Measurements from ENCODE around the gene BBIP1. TPM values are rescaled to one million over a fixed set of nuclear protein-coding genes. Genes with fewer than 3 reads are reported as not detected.

BBIP1 gene
- total RNA-seq, 1 experiment from 2014 or later = 16.7 TPM

GRCh38 chr10:110857265-110858171, 61.5 kb downstream of the BBIP1 start:
- peak overlapping the region; percentile 54 for H3K4me3 Mint-ChIP-seq (ENCODE audit: unreplicated experiment)
- POLR2A ChIA-PET = interaction anchor here (0.6 to 2.7 kb wide), 7 partner anchors 10 to 61 kb away, joined by 3 to 32 read pairs (median 5); partner anchors contain the start of genes BBIP1, PDCD4 and SHOC2
- CTCF ChIA-PET = interaction anchor here (0.9 to 1.7 kb wide), 9 partner anchors 10 to 111 kb away, joined by 3 to 9 read pairs (median 6); partner anchors contain the start of genes BBIP1, PDCD4 and SHOC2
- no TSS peak for BruUV-seq (replicated peaks)
- no peak overlapping the region for H3K4me3 ChIP-seq (ENCODE audit: low read depth, low read length)
- no peaks in the 10 kb centered on the region for H3K9me3 ChIP-seq
- peaks cover 11% of the 10 kb centered on the region for H3K36me3 Mint-ChIP-seq (ENCODE audit: insufficient read depth, unreplicated experiment)
- no peaks in the 10 kb centered on the region for H3K36me3 ChIP-seq (ENCODE audit: control insufficient read depth, insufficient read depth, low read length)
- H3K9me3 Mint-ChIP-seq (ENCODE audit: unreplicated experiment) = no peaks in the 10 kb centered on the region
- peaks cover 44% of the 10 kb centered on the region for H3K4me1 ChIP-seq
- H3K4me1 Mint-ChIP-seq (ENCODE audit: low read depth, unreplicated experiment) = peaks cover 24% of the 10 kb centered on the region
- no peaks in the 10 kb centered on the region for H3K27me3 Mint-ChIP-seq (ENCODE audit: insufficient read depth, unreplicated experiment)
- intact Hi-C loops (cut with micrococcal nuclease; ENCODE audit: unreplicated experiment) = loop anchor here (1.0 to 5.0 kb wide), 8 partner anchors 14 to 111 kb away; partner anchors contain the start of genes BBIP1, PDCD4 and SHOC2
- peak; percentile 88 to 90 for DNase-seq
- no peak for TF ChIP-seq CTCF (IDR thresholded peaks at IDR 0.05; ENCODE audit: insufficient read depth in 1 of 2, low read depth in 1 of 2, low read length in 1 of 2, severe bottlenecking in 1 of 2, unreplicated experiment in 1 of 2)
- H3K27me3 ChIP-seq (replicated peaks; ENCODE audit: control insufficient read depth, insufficient read depth, low read length) = no peaks in the 10 kb centered on the region
- peak overlapping the region; percentile 65 for H3K27ac Mint-ChIP-seq (ENCODE audit: unreplicated experiment)

- no peaks in the 10 kb centered on the region for H3K27me3 ChIP-seq (replicated peaks; ENCODE audit: control insufficient read depth, insufficient read depth, low read length)
- ChIA-PET CTCF (no interaction called here), POLR2A (interaction anchor here (0.9 kb wide), 1 partner anchor 8 kb away, joined by 3 read pairs; no protein-coding TSS in a partner anchor)
- H3K4me1 ChIP-seq = peaks cover 29% of the 10 kb centered on the region
- Mint-ChIP-seq H3K36me3 (ENCODE audit: insufficient read depth, unreplicated experiment) (peaks cover 11% of the 10 kb centered on the region), H3K4me3 (ENCODE audit: unreplicated experiment) (no peak overlapping the region), H3K27ac (ENCODE audit: unreplicated experiment) (no peak overlapping the region), H3K27me3 (ENCODE audit: insufficient read depth, unreplicated experiment) (no peaks in the 10 kb centered on the region), H3K9me3 (ENCODE audit: unreplicated experiment) (no peaks in the 10 kb centered on the region), H3K4me1 (ENCODE audit: low read depth, unreplicated experiment) (peaks cover 22% of the 10 kb centered on the region)
- no peak for DNase-seq
- intact Hi-C loops (cut with micrococcal nuclease; ENCODE audit: unreplicated experiment) = no loop called here
- no TSS peak for BruUV-seq (replicated peaks)
- H3K36me3 ChIP-seq (ENCODE audit: control insufficient read depth, insufficient read depth, low read length) = no peaks in the 10 kb centered on the region
- TF ChIP-seq CTCF (IDR thresholded peaks at IDR 0.05; ENCODE audit: insufficient read depth in 1 of 2, low read depth in 1 of 2, low read length in 1 of 2, severe bottlenecking in 1 of 2, unreplicated experiment in 1 of 2) = no peak
- H3K9me3 ChIP-seq = no peaks in the 10 kb centered on the region
- H3K4me3 ChIP-seq (ENCODE audit: low read depth, low read length) = no peak overlapping the region
These were observed 64.9 kb downstream of the BBIP1 start for GRCh38 chr10:110853921-110854605.

- peaks cover 16% of the 10 kb centered on the region for H3K4me1 Mint-ChIP-seq (ENCODE audit: low read depth, unreplicated experiment)
- no TSS peak for BruUV-seq (replicated peaks)
- H3K27me3 Mint-ChIP-seq (ENCODE audit: insufficient read depth, unreplicated experiment) = no peaks in the 10 kb centered on the region
- DNase-seq = no peak
- ChIA-PET POLR2A (interaction anchor here (1.8 kb wide), 1 partner anchor 18 kb away, joined by 3 read pairs; the partner anchor contains the start of gene PDCD4), CTCF (no interaction called here)
- peaks cover 5% of the 10 kb centered on the region for H3K36me3 Mint-ChIP-seq (ENCODE audit: insufficient read depth, unreplicated experiment)
- no peak for TF ChIP-seq CTCF (IDR thresholded peaks at IDR 0.05; ENCODE audit: insufficient read depth in 1 of 2, low read depth in 1 of 2, low read length in 1 of 2, severe bottlenecking in 1 of 2, unreplicated experiment in 1 of 2)
- no peak overlapping the region for H3K4me3 Mint-ChIP-seq (ENCODE audit: unreplicated experiment)
- no peak overlapping the region for H3K27ac Mint-ChIP-seq (ENCODE audit: unreplicated experiment)
- intact Hi-C loops (cut with micrococcal nuclease; ENCODE audit: unreplicated experiment) = no loop called here
- Histone ChIP-seq H3K4me1 (peaks cover 17% of the 10 kb centered on the region), H3K36me3 (ENCODE audit: control insufficient read depth, insufficient read depth, low read length) (no peaks in the 10 kb centered on the region), H3K9me3 (no peaks in the 10 kb centered on the region), H3K27me3 (replicated peaks; ENCODE audit: control insufficient read depth, insufficient read depth, low read length) (no peaks in the 10 kb centered on the region), H3K4me3 (ENCODE audit: low read depth, low read length) (no peak overlapping the region)
- H3K9me3 Mint-ChIP-seq (ENCODE audit: unreplicated experiment) = no peaks in the 10 kb centered on the region
These were observed 66.0 kb downstream of the BBIP1 start for GRCh38 chr10:110852947-110853346.

Data from Caco-2 (cell line).